Body of pancreas (tissue), 4 donors: ENCODE data around the gene BMP7. TPM values are rescaled to one million over a fixed set of nuclear protein-coding genes. Genes with fewer than 3 reads are reported as not detected.

Experiments used
- ATAC-seq: fragments of 150-250 bp; one replicate; pipeline ENCODE4 v1.9.1; 2016
- DNase-seq, 4 donors: peaks; one replicate each; pipeline ENCODE4 v3.0.0-alpha.2; 2019
- H3K27ac ChIP-seq, 4 donors: fragments of 200-600 bp; sonication (generic); 1 replicate in 3 of 4; 2 replicates in 1 of 4; pipeline versions ENCODE4 v1.5.1 to v1.6.1; 2016 to 2019; ENCODE audit warnings: mild to moderate bottlenecking in 1 of 4, mixed read lengths in 1 of 4, moderate library complexity in 1 of 4
- H3K27me3 ChIP-seq, 2 donors: fragments of 200-600 bp; sonication (generic); one replicate each; pipeline ENCODE4 v1.6.0; 2016; ENCODE audit warnings: mild to moderate bottlenecking in 1 of 2
- H3K36me3 ChIP-seq, 2 donors: fragments of 200-600 bp; sonication (generic); replicated peaks in 1 of 2; 2 replicates each; pipeline ENCODE4 v1.5.1; 2016; ENCODE audit warnings: low read depth in 2 of 2; ENCODE audit not compliant: insufficient read depth in 1 of 2
- H3K4me1 ChIP-seq: fragments of 200-600 bp; sonication (generic); one replicate; pipeline ENCODE4 v1.6.0; 2016
- H3K4me3 ChIP-seq, 2 donors: fragments of 200-600 bp; sonication (generic); 1 replicate in 1 of 2; 2 replicates in 1 of 2; pipeline ENCODE4 v1.5.1; 2016 to 2019
- H3K9me3 ChIP-seq, 3 donors: fragments of 200-600 bp; sonication (generic); 1 replicate in 2 of 3; 2 replicates in 1 of 3; pipeline ENCODE4 v1.5.1; 2016
- POLR2A ChIP-seq, 3 donors: fragments of 450-650 bp; IDR thresholded peaks; one replicate each; pipeline ENCODE4 v1.6.1; 2016; ENCODE audit warnings: antibody characterized with exemption in 3 of 3, mild to moderate bottlenecking in 2 of 3
- WGBS, 2 donors: methylation state at CpG; one replicate each; pipeline ENCODE4 v1.1.5; 2017; 5-methylcytosine and 5-hydroxymethylcytosine counted together
- intact Hi-C: fragments of 100-400 bp; cut with DNase I; formaldehyde crosslinking; loops from one replicate; pipeline ENCODE4 v1.15.1; 2023
- total RNA-seq, 2 donors: library from RNA; depleted of rRNA; stranded (reverse); fragments of >200 nt; gene quantifications; one replicate each; pipeline ENCODE4 v1.1.0, GENCODE V29; 2016
- TF ChIP-seq, protein P1 (sequence below), 7 experiments: fragments of 450-650 bp in 4 of 7; fragments of 200-600 bp in 3 of 7; sonication (generic) in 3 of 7; IDR thresholded peaks; one replicate each; pipeline ENCODE4 v1.5.1; 2016 to 2019; ENCODE audit warnings: antibody characterized with exemption in 7 of 7

BMP7 gene
- total RNA-seq, 2 donors from 2014 or later, result 4.2 TPM; not detected in 1

DNA sequence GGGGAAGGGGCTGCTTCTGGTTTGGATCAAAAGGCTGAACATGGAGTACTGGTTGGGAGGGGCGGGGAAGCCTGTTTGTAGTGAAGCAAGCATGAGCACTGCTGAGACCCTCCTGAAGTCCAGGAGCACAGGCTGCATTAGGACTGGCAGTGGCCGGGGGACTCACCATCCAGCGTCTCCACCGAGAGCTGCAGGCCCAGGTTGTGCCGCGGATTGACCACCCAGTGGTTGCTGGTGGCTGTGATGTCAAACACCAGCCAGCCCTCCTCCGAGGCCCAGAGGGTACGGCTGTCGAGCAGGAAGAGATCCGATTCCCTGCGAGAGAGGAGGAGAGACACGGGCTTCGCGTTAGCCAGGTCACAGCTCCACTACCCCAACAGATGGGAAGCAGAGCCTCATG lies 64.1 kb downstream of the BMP7 start:
- H3K27ac ChIP-seq, result no peak overlapping the region
- peaks cover 11% of the 10 kb centered on the region for H3K4me1 ChIP-seq
- no peak overlapping the region for H3K4me3 ChIP-seq
- H3K36me3 ChIP-seq, result no peaks in the 10 kb centered on the region
- WGBS, 2 donors, result 90 to 93% methylated on average over 10 to 14 of the region's 14 CpGs
- no peaks in the 10 kb centered on the region for H3K27me3 ChIP-seq
- ATAC-seq, result no peak
- intact Hi-C loops, result no loop called here
- no peak for DNase-seq
- no peak for TF ChIP-seq POLR2A (IDR thresholded peaks at IDR 0.05)
- TF ChIP-seq, protein P1, sequence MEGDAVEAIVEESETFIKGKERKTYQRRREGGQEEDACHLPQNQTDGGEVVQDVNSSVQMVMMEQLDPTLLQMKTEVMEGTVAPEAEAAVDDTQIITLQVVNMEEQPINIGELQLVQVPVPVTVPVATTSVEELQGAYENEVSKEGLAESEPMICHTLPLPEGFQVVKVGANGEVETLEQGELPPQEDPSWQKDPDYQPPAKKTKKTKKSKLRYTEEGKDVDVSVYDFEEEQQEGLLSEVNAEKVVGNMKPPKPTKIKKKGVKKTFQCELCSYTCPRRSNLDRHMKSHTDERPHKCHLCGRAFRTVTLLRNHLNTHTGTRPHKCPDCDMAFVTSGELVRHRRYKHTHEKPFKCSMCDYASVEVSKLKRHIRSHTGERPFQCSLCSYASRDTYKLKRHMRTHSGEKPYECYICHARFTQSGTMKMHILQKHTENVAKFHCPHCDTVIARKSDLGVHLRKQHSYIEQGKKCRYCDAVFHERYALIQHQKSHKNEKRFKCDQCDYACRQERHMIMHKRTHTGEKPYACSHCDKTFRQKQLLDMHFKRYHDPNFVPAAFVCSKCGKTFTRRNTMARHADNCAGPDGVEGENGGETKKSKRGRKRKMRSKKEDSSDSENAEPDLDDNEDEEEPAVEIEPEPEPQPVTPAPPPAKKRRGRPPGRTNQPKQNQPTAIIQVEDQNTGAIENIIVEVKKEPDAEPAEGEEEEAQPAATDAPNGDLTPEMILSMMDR (IDR thresholded peaks at IDR 0.05), result no peak
- H3K9me3 ChIP-seq, result peaks cover 0 to 11% (median 0%) of the 10 kb centered on the region in 3 donors

DNA sequence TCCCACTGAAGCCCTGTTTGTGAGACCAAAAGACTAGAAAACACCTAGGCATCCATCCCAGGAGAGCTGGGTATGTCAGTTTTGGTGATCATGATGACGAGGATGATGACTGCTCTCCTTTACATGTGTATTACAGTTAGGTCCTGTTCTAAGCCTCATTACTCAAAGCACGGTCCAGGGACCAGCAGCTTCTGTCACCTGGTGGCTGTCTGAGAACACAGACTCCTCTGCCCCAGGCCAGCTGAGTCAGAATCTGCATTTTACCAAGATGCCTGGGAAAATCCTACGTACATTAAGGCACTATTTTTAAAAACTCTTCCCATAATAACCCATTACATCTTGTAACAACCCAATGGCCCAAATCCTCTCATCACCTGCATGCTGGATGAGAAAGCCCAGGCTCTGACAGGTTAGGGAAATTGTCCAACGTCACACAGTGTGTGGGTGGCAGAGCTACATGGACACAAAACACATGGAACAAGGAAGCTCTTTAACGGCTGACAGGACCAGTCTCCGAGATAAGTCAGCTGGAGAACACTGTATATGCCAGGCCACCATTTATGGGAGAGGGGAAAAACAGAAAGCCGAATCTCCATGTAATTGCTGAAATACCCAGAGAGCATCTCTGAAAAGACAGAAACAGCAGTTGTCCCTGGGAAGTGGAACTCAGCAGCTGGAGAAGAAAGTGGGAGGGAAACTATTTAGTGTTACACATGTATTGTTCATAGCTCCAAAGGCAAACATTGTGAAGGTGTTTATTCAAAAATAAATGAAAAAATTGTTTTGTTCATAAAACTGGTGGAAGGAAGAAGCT lies 65.4 kb downstream of the BMP7 start:
- no peaks in the 10 kb centered on the region for H3K27me3 ChIP-seq
- H3K9me3 ChIP-seq, result no peaks in the 10 kb centered on the region
- no peaks in the 10 kb centered on the region for H3K36me3 ChIP-seq
- no peak for TF ChIP-seq POLR2A (IDR thresholded peaks at IDR 0.05)
- TF ChIP-seq, protein P1 (IDR thresholded peaks at IDR 0.05), result no peak
- WGBS, 2 donors, result 67 to 77% methylated on average over 7 of the region's 7 CpGs
- ATAC-seq, result no peak
- no peak overlapping the region for H3K4me3 ChIP-seq
- DNase-seq, result no peak
- H3K27ac ChIP-seq, result no peak overlapping the region
- intact Hi-C loops, result no loop called here
- peaks cover 16% of the 10 kb centered on the region for H3K4me1 ChIP-seq

DNA sequence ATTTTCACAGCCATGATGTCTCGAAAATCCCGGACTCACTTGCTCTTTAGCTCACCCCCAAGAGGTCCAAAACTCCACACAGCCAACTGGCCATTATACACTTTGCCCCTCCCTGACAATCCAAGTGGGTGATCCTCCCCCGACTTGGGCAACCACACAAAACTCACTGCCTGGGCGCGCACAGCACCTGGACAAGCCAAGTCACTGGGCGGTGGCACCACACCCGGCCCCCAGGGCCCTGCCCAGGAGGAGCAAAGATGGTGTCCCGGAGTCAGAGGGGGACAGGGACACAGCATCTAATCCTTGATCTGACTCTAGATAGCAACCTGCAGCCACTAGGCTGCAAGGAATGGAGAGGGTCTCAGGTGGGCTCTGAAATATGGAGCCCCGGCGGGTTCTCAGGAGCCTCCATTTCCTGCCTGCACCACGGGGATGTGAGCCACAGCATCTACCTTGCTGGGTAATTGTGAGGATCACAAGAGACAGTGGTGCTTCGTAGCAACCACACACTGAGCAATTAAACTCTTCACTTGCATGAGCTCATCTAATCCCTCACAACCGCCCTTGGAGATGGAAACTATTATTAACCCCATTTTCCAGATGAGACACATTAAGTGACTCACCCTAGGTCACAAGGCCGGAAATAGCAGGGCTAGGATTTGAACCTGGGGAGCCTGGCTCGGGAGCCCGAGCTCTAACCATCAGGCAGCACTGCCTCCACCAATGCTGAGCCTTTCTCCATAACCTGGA lies 66.6 kb downstream of the BMP7 start:
- no peak for TF ChIP-seq POLR2A (IDR thresholded peaks at IDR 0.05)
- TF ChIP-seq, protein P1 (IDR thresholded peaks at IDR 0.05), result no peak
- H3K27me3 ChIP-seq, result no peaks in the 10 kb centered on the region
- no peak overlapping the region for H3K4me3 ChIP-seq
- H3K4me1 ChIP-seq, result peaks cover 16% of the 10 kb centered on the region
- intact Hi-C loops, result no loop called here
- H3K27ac ChIP-seq, result no peak overlapping the region
- H3K9me3 ChIP-seq, result no peaks in the 10 kb centered on the region
- H3K36me3 ChIP-seq, result no peaks in the 10 kb centered on the region
- no peak for DNase-seq
- WGBS, 2 donors, result 81 to 94% methylated on average over 6 to 16 of the region's 16 CpGs
- no peak for ATAC-seq

DNA sequence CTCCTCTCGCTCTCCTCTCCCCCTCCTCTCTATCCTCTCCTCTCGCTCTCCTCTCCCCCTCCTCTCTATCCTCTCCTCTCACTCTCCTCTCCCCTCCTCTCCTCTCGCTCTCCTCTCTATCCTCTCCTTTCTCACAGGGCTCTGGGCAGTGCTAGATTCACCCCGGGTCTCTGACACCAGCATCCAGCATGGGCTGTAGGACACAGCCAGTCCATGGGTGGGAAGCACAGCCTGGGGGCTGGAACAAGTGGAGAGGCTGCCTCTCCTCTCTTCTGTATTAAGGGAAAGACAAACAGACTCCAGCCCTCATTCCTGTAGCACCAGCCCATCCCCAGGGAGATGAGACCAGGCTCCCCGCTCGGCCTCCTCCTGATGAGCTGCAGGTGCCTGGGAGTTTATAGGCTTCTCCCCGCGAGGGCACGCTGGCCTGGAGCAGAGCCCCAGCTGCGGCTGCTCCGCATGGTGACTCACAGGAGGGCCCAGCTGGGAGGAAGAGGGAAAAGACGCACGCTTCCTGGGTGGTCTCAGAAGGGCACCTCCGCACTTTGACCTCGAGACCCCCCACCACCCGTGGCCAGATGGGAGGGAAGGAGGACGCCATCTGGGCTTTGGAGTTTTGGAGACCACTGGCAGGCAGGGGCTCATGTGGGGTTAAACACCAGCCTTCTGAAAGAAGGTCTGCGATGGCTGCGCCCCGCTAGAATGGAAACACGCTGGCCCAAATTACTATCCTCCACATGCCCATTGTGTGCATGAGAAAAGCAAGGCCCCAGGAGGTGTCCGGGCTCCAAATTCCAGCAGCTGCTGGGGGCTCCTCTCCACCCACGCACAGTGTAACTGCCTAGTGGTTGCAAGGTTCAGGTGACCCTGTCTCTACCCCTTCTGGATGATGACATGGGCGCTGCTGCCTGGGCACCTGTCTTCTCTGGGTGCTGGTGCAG lies 68.0 kb downstream of the BMP7 start:
- no peaks in the 10 kb centered on the region for H3K36me3 ChIP-seq
- DNase-seq, result peak in 1 of 4 donors; percentile 48
- 84 to 85% methylated on average over 11 to 24 of the region's 24 CpGs for WGBS, 2 donors
- H3K27me3 ChIP-seq, result no peaks in the 10 kb centered on the region
- H3K9me3 ChIP-seq, result no peaks in the 10 kb centered on the region
- TF ChIP-seq, protein P1 (IDR thresholded peaks at IDR 0.05), result no peak
- TF ChIP-seq POLR2A (IDR thresholded peaks at IDR 0.05), result no peak
- H3K4me3 ChIP-seq, result no peak overlapping the region
- H3K27ac ChIP-seq, result peak overlapping the region; percentile 71 to 78 (median 72)
- no peak for ATAC-seq
- H3K4me1 ChIP-seq, result peaks cover 16% of the 10 kb centered on the region
- intact Hi-C loops, result no loop called here
